BLaER1 (cell line): ENCODE data around the gene DNAJA3.
A peak's percentile ranks its signal among the peaks of the same experiment; 100 is the strongest.

ENCODE experiments used
- H3K27ac ChIP-seq: shearing (Covaris generic); formaldehyde crosslinking; 2 replicates; pipeline ENCODE4 v1.8.1; 2022
- H3K27me3 ChIP-seq: shearing (Covaris generic); formaldehyde crosslinking; 2 replicates; pipeline ENCODE4 v1.8.1; 2022
- H3K36me3 ChIP-seq: shearing (Covaris generic); formaldehyde crosslinking; 2 replicates; pipeline ENCODE4 v1.8.1; 2022
- H3K4me1 ChIP-seq: shearing (Covaris generic); formaldehyde crosslinking; 2 replicates; pipeline ENCODE4 v1.8.1; 2022
- H3K4me2 ChIP-seq: shearing (Covaris generic); formaldehyde crosslinking; 2 replicates; pipeline ENCODE4 v1.8.1; 2022
- H3K4me3 ChIP-seq: shearing (Covaris generic); formaldehyde crosslinking; 2 replicates; pipeline ENCODE4 v1.8.1; 2022
- H3K9ac ChIP-seq: shearing (Covaris generic); formaldehyde crosslinking; 2 replicates; pipeline ENCODE4 v1.8.1; 2022
- H3K9me3 ChIP-seq: shearing (Covaris generic); formaldehyde crosslinking; 2 replicates; pipeline ENCODE4 v1.8.1; 2022
- H4K20me1 ChIP-seq: shearing (Covaris generic); formaldehyde crosslinking; 2 replicates; pipeline ENCODE4 v1.8.1; 2022
- Cebpa-rat ChIP-seq: shearing (Covaris generic); IDR thresholded peaks from 2 replicates; pipeline ENCODE4 v1.8.1; 2022

Gene DNAJA3

GRCh38 chr16:4471869-4472268 is 46.2 kb downstream of the DNAJA3 start:
- Histone ChIP-seq H3K9me3 (no peaks in the 10 kb centered on the region), H3K9ac (no peak overlapping the region), H3K27me3 (no peaks in the 10 kb centered on the region), H3K4me3 (no peak overlapping the region), H4K20me1 (peaks cover 10% of the 10 kb centered on the region; the same call in 1 of the 2 replicates), H3K4me1 (peaks cover 32% of the 10 kb centered on the region), H3K36me3 (peaks cover 42% of the 10 kb centered on the region), H3K4me2 (no peak overlapping the region), H3K27ac (no peak overlapping the region)
- TF ChIP-seq Cebpa-rat = no peak

GRCh38 chr16:4472880-4473279 is 47.2 kb downstream of the DNAJA3 start:
- Histone ChIP-seq H3K9ac (no peak overlapping the region), H3K27me3 (no peaks in the 10 kb centered on the region), H3K4me2 (peak overlapping the region; percentile 97), H3K27ac (no peak overlapping the region), H3K36me3 (peaks cover 32% of the 10 kb centered on the region), H3K9me3 (no peaks in the 10 kb centered on the region), H3K4me1 (peaks cover 42% of the 10 kb centered on the region), H3K4me3 (peak overlapping the region; percentile 80; the same call in 1 of the 2 replicates), H4K20me1 (peaks cover 17% of the 10 kb centered on the region; the same call in 1 of the 2 replicates)
- TF ChIP-seq Cebpa-rat = no peak

GRCh38 chr16:4474192-4474961 is 48.7 kb downstream of the DNAJA3 start, which contains the start of gene NMRAL1:
Gene NMRAL1, minus strand, starts transcription at chr16:4474625. Its CDS starts 493 bp downstream, at chr16:4474132.
- Histone ChIP-seq H3K27me3 (no peaks in the 10 kb centered on the region), H3K9me3 (no peaks in the 10 kb centered on the region), H3K4me1 (peaks cover 48% of the 10 kb centered on the region), H3K36me3 (peaks cover 17% of the 10 kb centered on the region), H3K9ac (peak within 1 kb of the TSS; percentile 87), H3K4me3 (peak within 1 kb of the TSS; percentile 80), H4K20me1 (peaks cover 28% of the 10 kb centered on the region), H3K27ac (peak within 1 kb of the TSS; percentile 91), H3K4me2 (peak within 1 kb of the TSS; percentile 97)
- TF ChIP-seq Cebpa-rat = no peak

GRCh38 chr16:4475880-4476788 is 50.5 kb downstream of the DNAJA3 start, which contains the start of gene HMOX2:
Gene HMOX2, plus strand, starts transcription at chr16:4476398. Its CDS starts 29,127 bp downstream, at chr16:4505525.
- peaks cover 48% of the 10 kb centered on the region for H3K4me1 ChIP-seq
- peak within 1 kb of the TSS; percentile 80 for H3K4me3 ChIP-seq
- H3K27me3 ChIP-seq = no peaks in the 10 kb centered on the region
- H3K4me2 ChIP-seq = peak within 1 kb of the TSS; percentile 97
- H4K20me1 ChIP-seq = peaks cover 43% of the 10 kb centered on the region
- H3K27ac ChIP-seq = peak within 1 kb of the TSS; percentile 91
- H3K9ac ChIP-seq = peak within 1 kb of the TSS; percentile 87
- no peak for TF ChIP-seq Cebpa-rat
- peaks cover 2% of the 10 kb centered on the region for H3K36me3 ChIP-seq
- H3K9me3 ChIP-seq = no peaks in the 10 kb centered on the region

- Histone ChIP-seq H4K20me1 (peaks cover 61% of the 10 kb centered on the region), H3K36me3 (0 out of 2 replicates have a peak, but pooled peaks cover 6% of the 10 kb centered on the region), H3K9me3 (no peaks in the 10 kb centered on the region), H3K4me2 (peak overlapping the region; percentile 97), H3K27ac (no peak overlapping the region), H3K4me1 (peaks cover 41% of the 10 kb centered on the region), H3K9ac (no peak overlapping the region), H3K27me3 (no peaks in the 10 kb centered on the region), H3K4me3 (peak overlapping the region; percentile 79)
- TF ChIP-seq Cebpa-rat = no peak
These were observed 52.3 kb downstream of the DNAJA3 start for GRCh38 chr16:4477966-4478365.

GRCh38 chr16:4481526-4481925 is 55.9 kb downstream of the DNAJA3 start:
- no peak overlapping the region for H3K9ac ChIP-seq

GRCh38 chr16:4481963-4482362 is 56.3 kb downstream of the DNAJA3 start:
- no peak for TF ChIP-seq Cebpa-rat
- H3K9me3 ChIP-seq = no peaks in the 10 kb centered on the region

More at GRCh38 chr16:4481526-4481925, 55.9 kb downstream of the DNAJA3 start:
- H3K4me2 ChIP-seq = no peak overlapping the region
- no peaks in the 10 kb centered on the region for H3K27me3 ChIP-seq
- H3K4me1 ChIP-seq = peaks cover 15% of the 10 kb centered on the region
- H3K27ac ChIP-seq = no peak overlapping the region
- no peaks in the 10 kb centered on the region for H3K9me3 ChIP-seq
- H3K36me3 ChIP-seq = peaks cover 39% of the 10 kb centered on the region
- peaks cover 90% of the 10 kb centered on the region for H4K20me1 ChIP-seq
- H3K4me3 ChIP-seq = no peak overlapping the region
- no peak for TF ChIP-seq Cebpa-rat

GRCh38 chr16:4486126-4486893 is 60.6 kb downstream of the DNAJA3 start:
- Histone ChIP-seq H3K9ac (no peak overlapping the region), H3K4me3 (no peak overlapping the region), H3K36me3 (peaks cover 67% of the 10 kb centered on the region)

More at GRCh38 chr16:4481963-4482362, 56.3 kb downstream of the DNAJA3 start:
- no peak overlapping the region for H3K4me3 ChIP-seq
- H3K4me2 ChIP-seq = no peak overlapping the region
- H4K20me1 ChIP-seq = peaks cover 90% of the 10 kb centered on the region
- H3K4me1 ChIP-seq = peaks cover 17% of the 10 kb centered on the region
- H3K36me3 ChIP-seq = peaks cover 44% of the 10 kb centered on the region
- no peak overlapping the region for H3K9ac ChIP-seq
- H3K27ac ChIP-seq = no peak overlapping the region
- H3K27me3 ChIP-seq = no peaks in the 10 kb centered on the region

GRCh38 chr16:4487955-4488498 is 62.4 kb downstream of the DNAJA3 start:
- Histone ChIP-seq H3K27ac (no peak overlapping the region), H3K9ac (no peak overlapping the region), H3K4me2 (peak overlapping the region; percentile 70), H3K27me3 (no peaks in the 10 kb centered on the region), H3K36me3 (peaks cover 76% of the 10 kb centered on the region), H4K20me1 (peaks cover 95% of the 10 kb centered on the region), H3K4me3 (no peak overlapping the region), H3K4me1 (peaks cover 30% of the 10 kb centered on the region), H3K9me3 (no peaks in the 10 kb centered on the region)
- TF ChIP-seq Cebpa-rat = no peak

More at GRCh38 chr16:4486126-4486893, 60.6 kb downstream of the DNAJA3 start:
- no peak overlapping the region for H3K4me2 ChIP-seq
- no peak for TF ChIP-seq Cebpa-rat
- no peaks in the 10 kb centered on the region for H3K9me3 ChIP-seq
- peaks cover 30% of the 10 kb centered on the region for H3K4me1 ChIP-seq
- H3K27me3 ChIP-seq = no peaks in the 10 kb centered on the region
- peaks cover 95% of the 10 kb centered on the region for H4K20me1 ChIP-seq
- no peak overlapping the region for H3K27ac ChIP-seq
